A549 (cell line): Measurements from ENCODE around the gene MR1. TPM values are rescaled to one million over a fixed set of nuclear protein-coding genes. Genes with fewer than 3 reads are reported as not detected.

Experiments
- ATAC-seq, 2 experiments: fragments of 200-7000 bp in 1 of 2; fragments of >200 bp in 1 of 2; cut with Nextera tagmentation in 1 of 2; cut with Tn5 transposase in 1 of 2; 3 replicates each; pipeline versions ENCODE4 v1.8.0 to v1.9.1; 2018 to 2020; ENCODE audit warnings: mild to moderate bottlenecking in 1 of 2, moderate library complexity in 1 of 2
- CTCF ChIA-PET: fragments of 300-600 bp; sonication (Branson Sonifier 250); formaldehyde crosslinking; extraction: SDS; loops from one replicate; lab custom pipeline; 2021; ENCODE audit warnings: antibody characterized with exemption, inconsistent platforms; lab: Yijun Ruan, JAX
- POLR2A ChIA-PET: fragments of 350-600 bp; formaldehyde crosslinking; extraction: SDS; loops from one replicate; lab custom pipeline; 2021; ENCODE audit warnings: antibody characterized with exemption, inconsistent platforms; lab: Yijun Ruan, JAX
- DNase-seq, 2 experiments: peaks; one replicate each; pipeline versions ENCODE4 v3.0.0 to v3.0.0-alpha.2; 2011 to 2016; ENCODE audit warnings: low read depth in 1 of 2, low spot score in 1 of 2
- FAIRE-seq: peaks from 2 replicates; lab custom pipeline; 2011; peaks lifted over from hg19 to GRCh38; lab: Jason Lieb, UNC
- H3K27ac ChIP-seq, 2 experiments: fragments of >200 bp; sonication (Bioruptor Twin); formaldehyde crosslinking; 3 replicates each; pipeline ENCODE4 v1.5.1; 2016 to 2017
- H3K4me1 ChIP-seq: fragments of >200 bp; sonication (Bioruptor Twin); formaldehyde crosslinking; 3 replicates; pipeline ENCODE4 v1.6.1; 2016
- H3K4me2 ChIP-seq: fragments of >200 bp; sonication (Bioruptor Twin); formaldehyde crosslinking; 3 replicates; pipeline ENCODE4 v1.6.1; 2016
- H3K4me3 ChIP-seq: fragments of >200 bp; sonication (Bioruptor Twin); formaldehyde crosslinking; 3 replicates; pipeline ENCODE4 v1.5.1; 2016
- H3K9me3 ChIP-seq: fragments of >200 bp; sonication (Bioruptor Twin); formaldehyde crosslinking; 3 replicates; pipeline ENCODE4 v1.6.1; 2016
- ATOH8 ChIP-seq: fragments of 250-450 bp; sonication (Bioruptor Pico); IDR thresholded peaks from 2 replicates; pipeline ENCODE4 v1.5.0; 2020; ENCODE audit warnings: low read depth, mild to moderate bottlenecking, moderate library complexity
- CEBPB ChIP-seq, 2 experiments: fragments of >200 bp in 1 of 2; sonication (Bioruptor Twin) in 1 of 2; formaldehyde crosslinking in 1 of 2; IDR thresholded peaks; 2 replicates each; pipeline ENCODE4 v1.6.1; 2012 to 2016
- ESRRA ChIP-seq: fragments of 150-350 bp; IDR thresholded peaks from 2 replicates; pipeline ENCODE4 v1.6.1; 2014; ENCODE audit warnings: mild to moderate bottlenecking, low read length, borderline replicate concordance
- FOSB ChIP-seq: fragments of 250-450 bp; sonication (Bioruptor Pico); IDR thresholded peaks from 2 replicates; pipeline ENCODE4 v1.5.0; 2020; ENCODE audit warnings: mild to moderate bottlenecking, moderate library complexity
- FOSL2 ChIP-seq, 2 experiments: fragments of 450-650 bp in 1 of 2; fragments of >200 bp in 1 of 2; sonication (Bioruptor Twin) in 1 of 2; formaldehyde crosslinking; IDR thresholded peaks; 2 replicates each; pipeline versions ENCODE4 v1.5.0 to v1.6.1; 2016 to 2020; ENCODE audit warnings: mild to moderate bottlenecking in 1 of 2, moderate library complexity in 1 of 2
- GATA3 ChIP-seq: IDR thresholded peaks from 2 replicates; pipeline ENCODE4 v1.6.1; 2012; ENCODE audit warnings: borderline replicate concordance
- HEYL ChIP-seq: fragments of 250-450 bp; sonication (Bioruptor Pico); IDR thresholded peaks from 2 replicates; pipeline ENCODE4 v1.8.0; 2021; ENCODE audit warnings: mild to moderate bottlenecking, moderate library complexity
- HMGXB4 ChIP-seq: fragments of 250-450 bp; sonication (Bioruptor Pico); IDR thresholded peaks from 2 replicates; pipeline ENCODE4 v1.5.0; 2021; ENCODE audit warnings: mild to moderate bottlenecking, moderate library complexity, borderline replicate concordance
- HOXB13 ChIP-seq: fragments of 250-450 bp; sonication (Bioruptor Pico); IDR thresholded peaks from 2 replicates; pipeline ENCODE4 v1.5.0; 2020; ENCODE audit warnings: low read depth, mild to moderate bottlenecking, moderate library complexity
- JUN ChIP-seq, 2 experiments: fragments of >200 bp; sonication (Bioruptor Twin); formaldehyde crosslinking; IDR thresholded peaks; 2 replicates in 1 of 2; 3 replicates in 1 of 2; pipeline ENCODE4 v1.6.1; 2016 to 2017
- KDM5A ChIP-seq: fragments of 200-600 bp; sonication (generic); IDR thresholded peaks from 2 replicates; pipeline ENCODE4 v1.6.1; 2016; ENCODE audit warnings: antibody characterized with exemption, mild to moderate bottlenecking
- MAX ChIP-seq: IDR thresholded peaks from 2 replicates; pipeline ENCODE4 v1.6.1; 2012
- MYC ChIP-seq: IDR thresholded peaks from 2 replicates; pipeline ENCODE4 v1.6.1; 2012; ENCODE audit warnings: mild to moderate bottlenecking, inconsistent platforms, low read length, improper control_type of control experiment, borderline replicate concordance
- NFE2L2 ChIP-seq: fragments of 150-350 bp; conservative IDR thresholded peaks from 2 replicates; pipeline ENCODE4 v1.6.1; 2014; ENCODE audit warnings: low read length
- NR3C1 ChIP-seq: fragments of >200 bp; sonication (Bioruptor Twin); formaldehyde crosslinking; IDR thresholded peaks from 3 replicates; pipeline ENCODE4 v1.6.1; 2017
- PHF8 ChIP-seq: fragments of 200-600 bp; sonication (generic); IDR thresholded peaks from 2 replicates; pipeline ENCODE4 v1.6.1; 2016; ENCODE audit warnings: low read depth, mild to moderate bottlenecking, antibody characterized with exemption, moderate library complexity, borderline replicate concordance
- POLR2A ChIP-seq: IDR thresholded peaks from 2 replicates; pipeline ENCODE4 v1.6.1; 2012; ENCODE audit warnings: mild to moderate bottlenecking, low read length
- POLR2AphosphoS2 ChIP-seq: conservative IDR thresholded peaks from 2 replicates; pipeline ENCODE4 v1.6.1; 2012; ENCODE audit warnings: low read length, improper control_type of control experiment, inconsistent platforms
- RNF2 ChIP-seq: fragments of 200-600 bp; sonication (generic); IDR thresholded peaks from 2 replicates; pipeline ENCODE4 v1.6.1; 2016; ENCODE audit warnings: low read depth, mild to moderate bottlenecking, antibody characterized with exemption, moderate library complexity, borderline replicate concordance
- SREBF2 ChIP-seq: fragments of 450-650 bp; IDR thresholded peaks from 2 replicates; pipeline ENCODE4 v1.6.1; 2014; ENCODE audit warnings: mild to moderate bottlenecking, moderate library complexity
- TP53 ChIP-seq: fragments of 250-450 bp; sonication (Bioruptor Pico); IDR thresholded peaks from 2 replicates; pipeline ENCODE4 v1.5.0; 2021; ENCODE audit warnings: mild to moderate bottlenecking, moderate library complexity
- ZC3H11A ChIP-seq: fragments of 450-650 bp; IDR thresholded peaks from 2 replicates; pipeline ENCODE4 v1.6.1; 2014; ENCODE audit warnings: antibody characterized with exemption, mild to moderate bottlenecking
- WGBS: methylation state at CpG from one replicate; pipeline ENCODE4 v1.1.6; 2017; ENCODE audit errors: missing lambda C conversion rate; 5-methylcytosine and 5-hydroxymethylcytosine counted together
- polyA plus RNA-seq, 4 experiments: library from polyadenylated mRNA; depleted of rRNA in 3 of 4; stranded (reverse); fragments of >200 nt; fragmentation: RNase III in 1 of 4; extraction: RNeasy Plus Mini Kit Qiagen cat#74134 plus additional on column Dnase treatment in 1 of 4; gene quantifications; 2 replicates in 3 of 4; 3 replicates in 1 of 4; pipeline ENCODE4 v1.2.3, GENCODE V29; 2011 to 2017

Gene MR1
- polyA plus RNA-seq, 2 of the 4 experiments (the other 2 are of a cell fraction), result 8.3 to 17.2 TPM

GRCh38 chr1:181099152-181100014 lies 65.6 kb downstream of the MR1 start:
- Histone ChIP-seq H3K4me3 (no peak overlapping the region), H3K27ac (peak overlapping the region; percentile 66 to 98), H3K9me3 (no peaks in the 10 kb centered on the region), H3K4me1 (peaks cover 86% of the 10 kb centered on the region), H3K4me2 (peak overlapping the region; percentile 98)
- DNase-seq, result no peak
- WGBS, result 51% methylated on average over 11 of the region's 11 CpGs
- TF ChIP-seq KDM5A (no peak), RNF2 (no peak), ATOH8 (no peak), NR3C1 (no peak), HOXB13 (no peak), HMGXB4 (CRISPR knock-in tag) (no peak), MYC (no peak), POLR2A (no peak), ZC3H11A (no peak), ESRRA (no peak), JUN (IDR thresholded peaks at IDR 0.05) (no peak), TP53 (no peak), MAX (no peak), FOSB (CRISPR knock-in tag) (no peak), CEBPB (IDR thresholded peaks at IDR 0.05) (no peak), FOSL2 (IDR thresholded peaks at IDR 0.05) (no peak), FOSL2 (CRISPR knock-in tag; IDR thresholded peaks at IDR 0.05) (no peak), POLR2AphosphoS2 (no peak), NFE2L2 (no peak)
- FAIRE-seq, result no peak
- ChIA-PET CTCF (interaction anchor here (0.5 to 48.3 kb wide), 12 partner anchors 9 to 585 kb away, joined by 3 to 774 read pairs (median 3); partner anchors contain the start of gene IER5), POLR2A (interaction anchor here (0.6 to 3.2 kb wide), 9 partner anchors 9 to 236 kb away, joined by 3 to 12 read pairs (median 5); no protein-coding TSS in a partner anchor)
- ATAC-seq, result no peak

GRCh38 chr1:181100015-181100905 lies 66.5 kb downstream of the MR1 start:
- 27% methylated on average over 10 of the region's 10 CpGs for WGBS
- DNase-seq (no peak), FAIRE-seq (no peak), ATAC-seq (peak in 1 of 2 experiments; percentile 1; a peak in 2 of 6 replicates)
- Histone ChIP-seq H3K4me2 (peak overlapping the region; percentile 98), H3K9me3 (no peaks in the 10 kb centered on the region), H3K4me1 (peaks cover 79% of the 10 kb centered on the region), H3K4me3 (no peak overlapping the region), H3K27ac (peak overlapping the region; percentile 66 to 98)
- CTCF ChIA-PET, result interaction anchor here (1.0 to 48.3 kb wide), 6 partner anchors 8 to 38 kb away, joined by 3 to 774 read pairs (median 5); partner anchors contain the start of gene IER5
- POLR2A ChIA-PET, result interaction anchor here (0.9 to 3.2 kb wide), 6 partner anchors 10 to 35 kb away, joined by 4 to 12 read pairs (median 6); no protein-coding TSS in a partner anchor
- no peak for TF ChIP-seq NR3C1
- TF ChIP-seq SREBF2, result no peak
- no peak for TF ChIP-seq HEYL
- TF ChIP-seq MYC, result no peak
- TF ChIP-seq FOSL2 (IDR thresholded peaks at IDR 0.05), result no peak
- TF ChIP-seq FOSL2 (CRISPR knock-in tag; IDR thresholded peaks at IDR 0.05), result peak; percentile 43
- no peak for TF ChIP-seq PHF8
- 0 out of 2 replicates have a peak, but pooled peaks have one; percentile 9 for TF ChIP-seq MAX
- TF ChIP-seq NFE2L2, result no peak
- peak; percentile 70; the same call in 1 of the 2 replicates for TF ChIP-seq GATA3
